Activated CD4-positive, alpha-beta T cell treated with anti-CD3 and anti-CD28 coated beads, Interleukin-2, amount 50 U/mL, for 16 hours (primary cell): ENCODE results near the gene RHOT2.
A peak's percentile ranks its signal among the peaks of the same experiment; 100 is the strongest.

Experiments
- DNase-seq: peaks from one replicate; pipeline ENCODE4 v3.0.0-alpha.2; 2020

The RHOT2 gene

GRCh38 chr16:702341-702740, 34.4 kb downstream of the RHOT2 start:
- DNase-seq, result no peak

- no peak for DNase-seq
Observed at GRCh38 chr16:703406-703805, 35.5 kb downstream of the RHOT2 start.

GRCh38 chr16:704047-704446, 36.1 kb downstream of the RHOT2 start:
- DNase-seq, result no peak

GRCh38 chr16:704552-705380, 36.8 kb downstream of the RHOT2 start:
- no peak for DNase-seq

GRCh38 chr16:705431-706188, 37.7 kb downstream of the RHOT2 start, which contains the start of gene FBXL16:
Gene FBXL16 (minus strand): TSS chr16:705801. CDS start chr16:697405, 8,396 bp downstream.
- no peak for DNase-seq

GRCh38 chr16:706189-707061, 38.5 kb downstream of the RHOT2 start:
- DNase-seq, result no peak

GRCh38 chr16:707062-707538, 39.2 kb downstream of the RHOT2 start:
- DNase-seq, result no peak

- no peak for DNase-seq
Observed at GRCh38 chr16:708019-708418, 40.1 kb downstream of the RHOT2 start.

GRCh38 chr16:708959-709358, 41.0 kb downstream of the RHOT2 start:
- DNase-seq, result no peak

GRCh38 chr16:709566-710499, 41.9 kb downstream of the RHOT2 start:
- no peak for DNase-seq

GRCh38 chr16:710500-711075, 42.7 kb downstream of the RHOT2 start:
- no peak for DNase-seq

GRCh38 chr16:711084-711483, 43.2 kb downstream of the RHOT2 start:
- DNase-seq, result no peak

- DNase-seq, result peak; percentile 78
Observed at GRCh38 chr16:711548-712320, 43.8 kb downstream of the RHOT2 start.

- peak; percentile 58 for DNase-seq
Observed at GRCh38 chr16:712740-713250, 44.9 kb downstream of the RHOT2 start.

GRCh38 chr16:714079-714478, 46.1 kb downstream of the RHOT2 start:
- no peak for DNase-seq

GRCh38 chr16:714558-715476, 46.9 kb downstream of the RHOT2 start, which contains the start of gene METRN:
Gene METRN (plus strand): TSS chr16:715118. CDS start chr16:715290, 172 bp downstream.
- peak; percentile 89 for DNase-seq

- no peak for DNase-seq
Observed at GRCh38 chr16:715477-716199, 47.7 kb downstream of the RHOT2 start.

GRCh38 chr16:716200-716568, 48.3 kb downstream of the RHOT2 start:
- DNase-seq, result no peak
